Occipital lobe (tissue), 2 donors: ENCODE measurements around the gene LEFTY2. TPM values are rescaled to one million over a fixed set of nuclear protein-coding genes. Genes with fewer than 3 reads are reported as not detected.
"Not testable (repeated sequence)": the region's sequence is repeated elsewhere in the genome, so short reads cannot be mapped to it uniquely, and the experiment has no call there.

Experiments
- DNase-seq: peaks from one replicate; lab custom pipeline; 2025; lab: John Stamatoyannopoulos, UW
- total RNA-seq: library from RNA; depleted of rRNA; stranded (reverse); fragments of >200 nt; gene quantifications from one replicate; pipeline ENCODE4 v1.2.3, GENCODE V29; 2014

The LEFTY2 gene
- 0.47 TPM for total RNA-seq

- DNase-seq = no peak
Observed at GRCh38 chr1:225941187-225941941, at the start of gene LEFTY2. TSS of gene LEFTY2 (minus strand) at chr1:225941220. CDS start at chr1:225941140, 80 bp downstream.

GRCh38 chr1:225987491-225988316 is 46.7 kb upstream of the LEFTY2 start:
- no peak for DNase-seq

- no peak for DNase-seq
Observed at GRCh38 chr1:225981714-225982113, 40.7 kb upstream of the LEFTY2 start.

GRCh38 chr1:225980005-225980836 is 39.2 kb upstream of the LEFTY2 start:
- no peak for DNase-seq

GRCh38 chr1:225979421-225979820 is 38.4 kb upstream of the LEFTY2 start:
- no peak for DNase-seq

GRCh38 chr1:225977937-225978748 is 37.1 kb upstream of the LEFTY2 start:
- DNase-seq = no peak

- DNase-seq = not testable (repeated sequence)
Observed at GRCh38 chr1:225975146-225975545, 34.1 kb upstream of the LEFTY2 start.

- no peak for DNase-seq
Observed at GRCh38 chr1:225974454-225974853, 33.4 kb upstream of the LEFTY2 start.

- DNase-seq = no peak
Observed at GRCh38 chr1:225973158-225973557, 32.1 kb upstream of the LEFTY2 start.

GRCh38 chr1:225972344-225973152 is 31.5 kb upstream of the LEFTY2 start:
- no peak for DNase-seq

- not testable (repeated sequence) for DNase-seq
Observed at GRCh38 chr1:225970592-225971157, 29.7 kb upstream of the LEFTY2 start.

GRCh38 chr1:225969751-225970150 is 28.7 kb upstream of the LEFTY2 start:
- DNase-seq = not testable (repeated sequence)

GRCh38 chr1:225965231-225965630 is 24.2 kb upstream of the LEFTY2 start:
- no peak for DNase-seq

GRCh38 chr1:225963735-225964530 is 22.9 kb upstream of the LEFTY2 start:
- no peak for DNase-seq

- no peak for DNase-seq
Observed at GRCh38 chr1:225962440-225962975, 21.5 kb upstream of the LEFTY2 start.

- DNase-seq = no peak
Observed at GRCh38 chr1:225961659-225962439, 20.8 kb upstream of the LEFTY2 start.

- no peak for DNase-seq
Observed at GRCh38 chr1:225958041-225958440, 17.0 kb upstream of the LEFTY2 start.

- no peak for DNase-seq
Observed at GRCh38 chr1:225954753-225955152, 13.7 kb upstream of the LEFTY2 start.
